A673 (cell line): ENCODE data around the gene FBXO22.

Experiments used
- CTCF ChIP-seq: fragments of 300-800, 200-600 bp; sonication (generic); conservative IDR thresholded peaks from 2 replicates; pipeline ENCODE4 v1.5.1; 2017; ENCODE audit warnings: low read depth, mild to moderate bottlenecking, antibody characterized with exemption, low read length, moderate library complexity, mixed read lengths
- EZH2 ChIP-seq: fragments of 200-600 bp; sonication (generic); IDR thresholded peaks from 2 replicates; pipeline ENCODE4 v1.6.1; 2017; ENCODE audit warnings: borderline replicate concordance, low read depth, mild to moderate bottlenecking, mixed read lengths, antibody characterized with exemption, low read length; ENCODE audit not compliant: poor library complexity, severe bottlenecking

DNA sequence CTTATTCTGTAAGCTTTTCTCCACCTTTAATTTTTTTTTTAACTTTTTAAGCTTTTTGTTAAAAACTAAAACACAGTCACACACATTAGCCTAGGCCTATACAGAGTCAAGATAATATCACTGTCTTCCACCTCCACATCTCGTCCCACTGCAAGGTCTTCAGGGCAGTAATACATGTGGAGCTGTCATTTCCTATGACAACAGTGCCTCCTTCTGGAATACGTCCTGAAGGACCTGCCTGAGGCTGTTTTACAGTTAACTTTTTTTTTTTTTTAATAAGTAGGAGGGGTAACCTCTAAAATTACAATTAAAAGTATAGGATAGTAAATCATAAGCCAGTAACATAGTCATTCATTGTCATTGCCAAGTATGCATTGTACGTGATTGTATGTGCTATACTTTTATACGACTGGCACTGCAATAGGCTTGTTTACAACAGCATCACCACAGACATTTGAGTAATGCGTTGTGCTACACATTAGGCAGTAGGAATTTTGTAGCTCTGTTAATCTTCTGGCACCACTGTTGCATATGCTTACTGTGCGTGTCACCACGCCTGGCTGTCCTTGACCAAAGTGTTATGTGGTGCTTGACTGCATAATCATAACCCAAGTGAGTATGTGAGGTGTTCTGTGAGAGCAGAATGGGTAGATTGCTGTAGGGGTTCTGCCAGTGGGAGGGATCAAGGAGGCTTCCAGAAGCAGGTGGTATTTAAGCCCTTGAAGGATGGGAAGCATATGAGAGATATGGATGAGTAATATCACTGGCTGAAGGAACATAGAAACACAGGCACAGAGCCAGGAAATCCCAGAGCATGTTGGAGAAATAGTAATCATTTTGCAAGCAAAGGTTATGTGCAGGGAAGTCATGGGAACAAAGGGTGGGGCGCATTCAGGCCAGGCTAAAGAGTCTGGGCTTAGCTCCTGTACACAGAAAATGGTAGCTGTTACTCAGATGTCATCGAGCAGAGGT lies 18.3 kb downstream of the FBXO22 start:
- TF ChIP-seq CTCF = peak; percentile 63
- no peak for TF ChIP-seq EZH2
